ENCODE results near the gene PLAGL1.
"Not testable (repeated sequence)": the region's sequence is repeated elsewhere in the genome, so short reads cannot be mapped to it uniquely, and the experiment has no call there.

PLAGL1 gene

DNA sequence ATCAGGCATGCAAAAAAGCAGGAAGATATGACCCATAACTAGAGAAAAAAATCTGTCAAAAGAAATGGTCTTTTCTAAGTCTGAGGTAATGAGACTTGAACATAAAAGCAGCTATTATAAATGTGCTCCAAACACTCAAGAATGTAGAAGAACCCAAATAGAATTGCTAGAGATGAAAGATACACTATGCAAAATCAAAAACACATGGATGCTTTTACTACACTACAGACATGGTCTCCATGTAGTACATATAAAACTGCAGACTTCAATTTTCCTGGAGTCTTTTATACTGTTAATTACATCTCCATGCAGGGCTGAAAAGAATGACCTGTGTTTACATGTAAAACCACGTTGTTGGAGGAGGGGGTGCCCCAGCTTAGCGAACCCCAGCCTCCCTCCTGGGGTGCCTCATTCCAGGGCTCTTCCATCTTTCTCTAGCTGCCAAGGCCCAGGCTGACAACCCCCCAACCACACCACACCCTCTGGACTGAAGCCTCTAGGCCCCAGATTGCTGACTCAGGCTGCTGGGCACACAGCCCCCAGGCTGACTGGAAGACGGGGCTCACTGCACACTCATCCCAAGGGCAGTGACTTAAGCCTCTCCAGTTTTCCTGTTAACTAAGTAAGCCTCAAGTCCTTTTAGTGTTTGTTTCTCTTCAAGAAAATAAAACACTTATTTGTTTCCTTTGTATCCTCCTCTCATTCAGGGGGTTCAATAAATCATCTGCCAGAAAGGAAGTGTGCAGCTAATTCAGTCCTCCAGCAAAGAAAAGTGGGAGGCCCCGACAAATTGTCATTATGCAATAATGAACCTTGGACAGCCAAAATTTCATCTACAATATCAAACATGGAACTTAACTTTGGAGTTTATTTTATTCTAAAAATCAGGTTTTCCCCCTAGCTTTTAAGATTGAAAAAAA, 26.0 kb upstream of the PLAGL1 start:
- TF ChIP-seq TAF1 (IDR thresholded peaks at IDR 0.05; ENCODE audit: borderline replicate concordance, low read depth, low read length), result no peak
- no peak for TF ChIP-seq POLR2AphosphoS5 (IDR thresholded peaks at IDR 0.05; ENCODE audit: low read depth, low read length)
- no peak for TF ChIP-seq POLR2A (IDR thresholded peaks at IDR 0.05; ENCODE audit: low read depth, low read length)
- FAIRE-seq, result no peak
- DNase-seq (ENCODE audit: insufficient read length), result no peak

DNA sequence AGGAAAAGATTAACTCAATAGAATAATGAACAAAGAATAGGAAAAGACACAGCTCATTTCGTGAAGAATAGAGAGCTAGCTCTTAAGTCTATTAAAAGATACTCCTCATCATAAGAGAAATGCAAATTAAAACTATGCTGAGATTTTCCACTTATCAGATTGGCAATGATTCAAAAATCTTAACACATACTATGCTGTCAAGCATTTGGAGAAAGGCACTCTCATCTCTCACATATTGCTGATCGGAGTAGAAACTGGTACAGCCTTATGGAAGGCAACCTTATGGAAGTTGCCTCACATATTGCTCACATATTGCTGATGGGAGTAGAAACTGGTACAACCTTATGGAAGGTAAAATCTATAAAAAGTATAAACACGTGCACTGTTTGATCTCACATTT, 21.4 kb upstream of the PLAGL1 start:
- no peak for DNase-seq (ENCODE audit: insufficient read length)
- peak; percentile 57 for FAIRE-seq
- TF ChIP-seq POLR2A (IDR thresholded peaks at IDR 0.05; ENCODE audit: low read depth, low read length) (no peak), TAF1 (IDR thresholded peaks at IDR 0.05; ENCODE audit: borderline replicate concordance, low read depth, low read length) (no peak), POLR2AphosphoS5 (IDR thresholded peaks at IDR 0.05; ENCODE audit: low read depth, low read length) (no peak)

DNA sequence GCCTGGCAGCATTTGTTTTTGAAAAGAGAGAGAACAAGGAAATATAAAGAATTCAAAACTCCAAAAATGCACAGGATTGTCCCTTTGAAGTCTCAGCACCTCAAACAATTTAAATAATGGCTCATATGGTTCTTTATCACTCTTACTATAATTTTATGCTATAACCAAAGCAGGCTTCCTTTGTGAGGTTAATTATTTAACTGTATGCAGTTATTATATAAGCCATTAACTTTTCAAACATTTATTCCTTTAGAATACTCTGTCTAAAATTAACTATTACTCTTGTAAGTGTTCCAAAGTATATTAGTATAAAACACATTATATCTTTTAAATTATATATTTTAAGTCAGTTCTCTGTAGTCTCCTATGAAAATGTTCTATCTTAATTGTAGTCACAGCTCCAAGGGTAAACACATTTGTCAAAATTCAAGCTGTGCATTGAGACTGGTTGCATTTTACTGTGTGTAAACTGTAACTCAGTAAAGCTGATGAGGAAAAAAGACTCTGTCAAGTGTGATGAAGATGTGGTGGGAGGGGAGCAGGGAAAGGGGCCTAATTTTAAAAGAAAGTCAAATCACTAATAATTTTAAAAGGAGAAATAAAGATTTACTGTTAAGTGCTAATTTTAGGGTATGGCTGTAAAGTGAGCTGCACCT, 20.0 kb upstream of the PLAGL1 start:
- FAIRE-seq (no peak), DNase-seq (ENCODE audit: insufficient read length) (no peak)
- TF ChIP-seq POLR2AphosphoS5 (IDR thresholded peaks at IDR 0.05; ENCODE audit: low read depth, low read length), result no peak
- TF ChIP-seq TAF1 (IDR thresholded peaks at IDR 0.05; ENCODE audit: borderline replicate concordance, low read depth, low read length), result no peak
- TF ChIP-seq POLR2A (IDR thresholded peaks at IDR 0.05; ENCODE audit: low read depth, low read length), result no peak

DNA sequence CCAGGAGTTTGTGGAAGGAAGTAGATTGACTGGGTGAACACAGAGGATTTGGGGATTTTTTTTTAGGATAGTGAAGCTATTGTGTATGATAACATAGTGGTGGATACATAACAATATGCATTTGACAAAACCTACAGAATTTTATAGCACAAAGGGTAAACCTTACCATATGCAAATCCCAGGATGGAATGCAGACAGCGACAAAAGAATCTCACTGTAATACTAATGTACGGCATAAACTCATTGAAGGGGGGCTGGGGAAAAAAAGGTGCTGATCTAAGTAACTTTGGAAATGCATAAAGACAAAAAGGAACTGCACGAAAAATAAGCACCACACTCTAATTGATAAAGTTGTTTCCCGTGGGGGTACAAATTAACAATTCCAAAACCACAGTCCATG, 15.2 kb upstream of the PLAGL1 start:
- FAIRE-seq, result no peak
- TF ChIP-seq POLR2AphosphoS5 (IDR thresholded peaks at IDR 0.05; ENCODE audit: low read depth, low read length) (no peak), TAF1 (IDR thresholded peaks at IDR 0.05; ENCODE audit: borderline replicate concordance, low read depth, low read length) (no peak), POLR2A (IDR thresholded peaks at IDR 0.05; ENCODE audit: low read depth, low read length) (no peak)
- no peak for DNase-seq (ENCODE audit: insufficient read length)

DNA sequence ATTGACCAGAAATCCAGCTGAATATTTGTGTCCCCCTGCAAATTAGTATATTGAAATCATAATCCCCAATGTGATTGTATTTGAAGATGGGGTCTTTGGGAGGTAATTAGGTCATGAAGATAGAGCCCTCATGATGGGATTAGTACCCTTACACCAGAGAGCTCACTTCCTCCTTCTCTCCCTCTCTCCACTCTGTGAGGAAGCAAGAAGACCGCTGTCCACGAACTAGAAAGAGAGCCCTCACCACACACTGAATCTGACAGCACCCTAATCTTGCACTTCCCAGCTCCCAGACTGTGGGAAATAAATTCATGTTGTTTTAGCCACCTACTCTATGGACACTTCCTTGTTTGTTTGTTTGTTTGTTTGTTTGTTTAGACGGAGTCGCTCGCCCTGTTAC, 11.9 kb upstream of the PLAGL1 start:
- no peak for DNase-seq (ENCODE audit: insufficient read length)
- TF ChIP-seq TAF1 (IDR thresholded peaks at IDR 0.05; ENCODE audit: borderline replicate concordance, low read depth, low read length) (no peak), POLR2A (IDR thresholded peaks at IDR 0.05; ENCODE audit: low read depth, low read length) (no peak), POLR2AphosphoS5 (IDR thresholded peaks at IDR 0.05; ENCODE audit: low read depth, low read length) (no peak)
- FAIRE-seq, result no peak

DNA sequence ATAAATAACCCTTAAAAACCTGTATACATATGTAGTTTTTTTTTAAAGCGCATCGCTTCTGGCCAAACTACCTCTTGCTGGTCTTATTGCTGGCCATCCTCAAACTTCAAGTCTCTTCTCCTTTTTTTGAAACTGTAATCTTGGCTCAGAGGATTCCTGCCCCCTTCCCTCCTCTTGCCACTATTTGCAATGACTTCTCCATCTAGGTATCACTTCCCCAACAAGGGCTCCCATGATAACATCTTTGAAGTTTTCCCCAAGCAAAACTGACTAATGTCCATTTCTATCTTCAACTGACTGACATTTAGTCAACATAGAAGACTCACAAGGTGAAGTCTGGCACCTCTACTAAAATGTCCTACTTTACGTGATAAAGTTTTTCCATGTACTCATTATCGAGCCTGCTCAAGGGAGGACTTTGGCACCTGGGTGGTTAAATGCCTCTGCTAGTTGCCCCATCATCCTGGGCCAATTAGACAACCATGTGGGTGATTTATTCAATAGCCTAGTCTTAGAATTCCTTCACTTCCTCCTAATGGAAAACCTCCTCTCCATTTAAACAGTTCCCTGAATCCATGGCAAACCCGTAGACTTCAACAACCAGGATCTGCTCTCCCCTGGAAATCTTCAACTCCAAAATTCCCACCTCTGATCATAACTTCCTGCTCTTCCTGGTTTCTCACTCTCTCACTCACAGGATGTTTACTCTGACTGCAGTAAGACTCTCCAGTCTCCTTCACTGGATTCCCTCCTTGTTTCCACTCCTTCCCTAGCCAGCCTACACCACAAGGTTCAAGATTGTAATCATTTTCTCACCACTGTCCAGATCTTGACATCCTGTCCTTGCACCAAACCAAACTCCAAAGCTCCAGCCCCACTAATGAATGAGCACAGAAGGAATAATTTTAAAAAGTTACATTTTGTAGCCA, 9.4 kb upstream of the PLAGL1 start:
- FAIRE-seq, result no peak
- DNase-seq (ENCODE audit: insufficient read length), result no peak
- TF ChIP-seq TAF1 (IDR thresholded peaks at IDR 0.05; ENCODE audit: borderline replicate concordance, low read depth, low read length) (no peak), POLR2AphosphoS5 (IDR thresholded peaks at IDR 0.05; ENCODE audit: low read depth, low read length) (no peak), POLR2A (IDR thresholded peaks at IDR 0.05; ENCODE audit: low read depth, low read length) (no peak)

DNA sequence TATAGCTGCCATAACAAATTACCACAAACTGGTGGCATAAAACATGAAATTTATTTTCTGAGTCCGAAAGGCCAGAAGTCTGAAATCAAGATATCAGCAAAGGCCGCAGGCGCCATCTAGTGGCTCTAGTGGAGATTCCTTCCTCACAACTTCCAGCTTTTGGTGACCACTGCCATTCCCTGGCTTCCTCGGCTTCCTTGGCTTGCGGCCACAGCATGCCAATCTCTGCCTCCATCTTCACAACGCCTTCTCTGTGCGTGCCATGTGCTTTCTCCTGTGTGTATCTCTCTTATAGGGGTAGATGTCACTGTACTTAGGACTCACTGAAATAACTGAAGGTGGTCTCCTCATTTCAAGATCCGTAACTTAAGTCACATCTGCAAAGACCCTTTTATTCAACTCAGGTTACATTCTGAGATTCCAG, 5.4 kb upstream of the PLAGL1 start:
- DNase-seq (ENCODE audit: insufficient read length), result peak; percentile 15
- FAIRE-seq, result peak; percentile 82
- TF ChIP-seq POLR2A (IDR thresholded peaks at IDR 0.05; ENCODE audit: low read depth, low read length) (no peak), POLR2AphosphoS5 (IDR thresholded peaks at IDR 0.05; ENCODE audit: low read depth, low read length) (no peak), TAF1 (IDR thresholded peaks at IDR 0.05; ENCODE audit: borderline replicate concordance, low read depth, low read length) (no peak)

DNA sequence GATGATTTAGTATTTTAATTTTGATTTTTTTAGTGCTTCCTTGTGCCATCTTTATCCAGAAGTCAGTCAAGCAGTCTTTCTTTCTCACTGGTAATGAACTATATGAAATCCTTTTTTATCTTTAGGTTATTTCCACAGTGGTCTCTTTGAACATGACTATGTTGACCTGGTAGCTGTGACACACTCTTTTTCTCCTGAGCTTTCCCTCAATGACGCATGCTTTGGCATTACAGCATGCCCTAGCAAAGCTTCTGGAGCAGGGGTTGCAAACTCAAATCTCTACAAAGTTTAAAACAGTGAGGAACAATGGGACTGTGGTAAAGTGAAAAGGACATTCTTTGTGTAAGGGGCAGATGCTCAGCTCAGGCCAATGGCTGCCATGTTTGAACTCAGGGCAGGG, 4.5 kb upstream of the PLAGL1 start:
- no peak for DNase-seq (ENCODE audit: insufficient read length)
- TF ChIP-seq POLR2A (IDR thresholded peaks at IDR 0.05; ENCODE audit: low read depth, low read length) (no peak), TAF1 (IDR thresholded peaks at IDR 0.05; ENCODE audit: borderline replicate concordance, low read depth, low read length) (no peak), POLR2AphosphoS5 (IDR thresholded peaks at IDR 0.05; ENCODE audit: low read depth, low read length) (no peak)
- no peak for FAIRE-seq

DNA sequence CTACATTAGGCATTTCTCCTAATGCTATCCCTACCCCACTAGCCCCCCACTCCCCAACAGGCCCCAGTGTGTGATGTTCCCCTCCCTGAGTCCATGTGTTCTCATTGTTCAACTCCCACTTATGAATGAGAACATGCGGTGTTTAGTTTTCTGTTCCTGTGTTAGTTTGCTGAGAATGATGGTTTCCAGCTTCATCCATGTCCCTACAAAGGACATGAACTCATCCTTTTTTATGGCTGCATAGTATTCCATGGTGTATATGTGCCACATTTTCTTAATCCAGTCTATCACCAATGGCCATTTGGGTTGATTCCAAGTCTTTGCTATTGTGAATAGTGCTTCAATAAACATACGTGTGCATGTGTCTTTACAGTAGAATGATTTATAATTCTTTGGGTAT, 1.6 kb upstream of the PLAGL1 start:
- not testable (repeated sequence) for DNase-seq (ENCODE audit: insufficient read length); FAIRE-seq

DNA sequence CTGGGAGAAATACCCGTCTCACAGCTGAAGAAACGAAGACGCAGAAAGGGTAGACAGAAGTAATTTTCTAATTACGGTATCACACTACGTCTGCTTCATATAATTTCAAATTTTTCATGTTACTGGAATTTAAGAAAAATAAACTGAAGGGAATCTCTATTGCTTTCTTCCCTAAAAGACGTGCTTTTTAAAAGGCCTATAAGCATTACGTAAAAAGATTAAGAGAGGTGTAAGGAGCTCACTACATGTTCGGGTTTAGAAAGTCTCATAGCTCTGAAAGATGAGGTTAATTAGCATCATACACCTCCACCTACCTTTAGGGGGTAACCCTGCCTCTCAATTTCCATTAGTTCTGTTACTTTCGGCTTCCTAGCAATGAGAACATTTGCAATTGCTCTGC, 787 bp upstream of the PLAGL1 start:
- no peak for FAIRE-seq

DNA sequence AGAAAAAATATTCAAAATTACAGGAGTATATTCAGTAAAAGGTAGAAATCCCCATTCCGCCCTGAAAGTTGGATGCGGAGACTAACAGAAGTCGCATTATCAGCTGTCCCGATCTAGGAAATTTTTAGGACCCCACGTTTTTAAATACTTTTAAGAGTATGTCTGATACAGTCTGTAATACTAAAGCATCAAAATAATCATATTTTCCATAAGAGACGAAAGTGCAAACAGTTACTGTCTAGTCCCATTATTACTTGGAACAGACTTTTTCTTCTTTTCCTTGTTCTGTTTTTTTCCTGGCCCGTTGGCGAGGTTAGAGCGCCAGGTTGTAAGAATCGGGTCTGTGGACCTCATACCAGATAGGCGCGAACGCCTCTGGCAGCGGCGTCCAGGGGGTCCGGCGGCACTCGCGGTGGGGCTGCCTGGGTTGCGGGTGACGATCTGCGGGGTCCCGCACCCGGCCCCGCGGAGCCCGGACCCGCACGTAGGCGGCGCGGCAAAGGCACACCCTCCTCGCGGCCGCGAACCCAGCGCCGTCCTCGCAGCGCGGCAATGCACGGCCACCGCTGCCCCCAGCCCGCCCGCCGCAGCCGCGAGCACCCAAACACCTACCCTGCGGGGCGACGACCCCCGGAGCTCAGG, 460 bp downstream of the PLAGL1 start:
- DNase-seq (ENCODE audit: insufficient read length) (no peak), FAIRE-seq (no peak)
- no peak for TF ChIP-seq POLR2A (IDR thresholded peaks at IDR 0.05; ENCODE audit: low read depth, low read length)
- no peak for TF ChIP-seq TAF1 (IDR thresholded peaks at IDR 0.05; ENCODE audit: borderline replicate concordance, low read depth, low read length)
- no peak for TF ChIP-seq POLR2AphosphoS5 (IDR thresholded peaks at IDR 0.05; ENCODE audit: low read depth, low read length)

More for the DNA sequence above, 787 bp upstream of the PLAGL1 start:
- TF ChIP-seq POLR2A (IDR thresholded peaks at IDR 0.05; ENCODE audit: low read depth, low read length), result no peak
- TF ChIP-seq POLR2AphosphoS5 (IDR thresholded peaks at IDR 0.05; ENCODE audit: low read depth, low read length), result no peak
- no peak for TF ChIP-seq TAF1 (IDR thresholded peaks at IDR 0.05; ENCODE audit: borderline replicate concordance, low read depth, low read length)
- DNase-seq (ENCODE audit: insufficient read length), result no peak
